Measurements from ENCODE around the gene SRSF9. TPM values are rescaled to one million over a fixed set of nuclear protein-coding genes. Genes with fewer than 3 reads are reported as not detected.
"Not testable (repeated sequence)": the region's sequence is repeated elsewhere in the genome, so short reads cannot be mapped to it uniquely, and the experiment has no call there.

SRSF9 gene
- polyA plus RNA-seq, 2 of the 4 experiments (the other 2 are of a cell fraction): 218 to 306 TPM

DNA sequence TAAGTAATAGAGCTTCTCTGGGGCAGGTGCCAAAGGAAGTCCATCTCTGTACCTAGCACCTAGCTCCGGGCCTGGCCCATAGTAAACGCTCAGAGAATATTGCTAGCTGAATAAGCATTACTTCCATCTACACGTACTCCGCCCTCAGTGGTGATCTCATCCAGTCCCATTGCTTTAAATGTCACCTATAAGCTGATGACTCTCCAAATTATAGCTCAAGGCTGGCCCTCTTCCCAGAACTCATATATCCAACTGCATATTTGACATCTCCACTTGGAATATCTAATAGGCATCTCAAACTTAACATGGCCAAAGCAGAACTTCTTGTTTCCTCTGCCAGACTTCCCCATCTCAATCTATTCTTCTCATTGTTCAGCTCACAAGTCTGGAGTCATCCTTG lies 19.5 kb upstream of the SRSF9 start (continued):
- TF ChIP-seq, protein P1, sequence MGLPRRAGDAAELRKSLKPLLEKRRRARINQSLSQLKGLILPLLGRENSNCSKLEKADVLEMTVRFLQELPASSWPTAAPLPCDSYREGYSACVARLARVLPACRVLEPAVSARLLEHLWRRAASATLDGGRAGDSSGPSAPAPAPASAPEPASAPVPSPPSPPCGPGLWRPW (IDR thresholded peaks at IDR 0.05): no peak
- TF ChIP-seq RARB (CRISPR knock-in tag; IDR thresholded peaks at IDR 0.05) (no peak), ZSCAN20 (CRISPR knock-in tag; IDR thresholded peaks at IDR 0.05) (no peak), USF2 (IDR thresholded peaks at IDR 0.05) (no peak), HMGXB4 (CRISPR knock-in tag; IDR thresholded peaks at IDR 0.05; ENCODE audit: borderline replicate concordance) (no peak)

DNA sequence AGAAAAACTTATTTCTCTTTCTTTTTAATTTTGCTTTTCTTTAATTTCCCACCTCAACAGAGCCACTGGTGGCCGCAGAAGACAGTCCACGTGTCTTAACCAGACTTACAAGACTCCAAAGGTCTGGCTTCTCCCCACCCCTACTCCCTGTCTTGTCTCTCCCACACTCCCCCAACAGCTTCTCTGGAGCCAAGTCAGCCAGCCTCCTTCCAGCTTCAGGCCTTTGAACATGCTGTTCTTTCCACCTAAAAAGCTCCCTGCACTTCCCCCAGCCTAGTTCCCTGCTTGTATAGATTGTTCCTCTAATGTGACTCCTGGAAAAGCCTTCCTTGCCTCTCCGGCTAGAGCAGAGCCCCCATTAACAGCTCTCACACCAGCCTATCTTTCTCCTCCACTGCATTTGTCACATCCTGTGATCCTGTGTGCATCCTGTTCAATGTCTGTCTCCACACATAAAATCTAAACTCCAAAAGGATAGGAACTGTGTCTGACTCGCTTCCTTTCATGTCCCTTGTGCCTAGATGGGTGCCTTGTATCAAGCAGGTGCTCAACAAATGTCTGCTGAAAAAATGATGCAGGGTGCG lies 18.6 kb upstream of the SRSF9 start:
- WGBS (ENCODE audit: missing lambda C conversion rate): 74% methylated on average over 5 of the region's 5 CpGs
- no peak for FAIRE-seq

DNA sequence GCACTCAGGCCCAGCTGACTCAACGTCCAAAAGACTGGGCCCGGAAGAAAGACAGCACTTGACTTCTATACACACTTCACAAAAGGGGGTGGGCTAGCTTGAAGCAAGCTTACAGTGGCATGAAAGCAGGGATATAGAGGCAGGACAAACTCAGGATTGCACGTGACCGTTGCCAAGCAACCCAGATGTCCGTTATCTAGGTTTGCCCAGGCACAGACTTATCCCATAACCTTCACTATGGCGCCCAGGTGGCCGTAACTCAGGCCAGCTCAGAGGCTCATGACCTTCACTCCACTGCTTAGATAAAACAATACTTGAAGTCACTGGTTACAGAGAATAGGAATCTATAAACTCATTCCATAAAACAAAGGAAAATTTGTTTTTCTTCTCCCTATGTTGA lies 18.0 kb upstream of the SRSF9 start:
- H3K4me3 ChIP-seq; FAIRE-seq; H3K4me2 ChIP-seq; ATAC-seq; H3K9me3 ChIP-seq; H3K27ac ChIP-seq; DNase-seq (ENCODE audit: low read depth in 1 of 2, low spot score in 1 of 2); H3K4me1 ChIP-seq; POLR2A ChIA-PET: not testable (repeated sequence)
- 94% methylated on average over 7 of the region's 7 CpGs for WGBS (ENCODE audit: missing lambda C conversion rate)
- CTCF ChIA-PET: interaction anchor here (2.9 kb wide), 1 partner anchor 18 kb away, joined by 10 read pairs; the partner anchor contains the start of gene SRSF9

More for the DNA sequence above, 18.6 kb upstream of the SRSF9 start:
- DNase-seq (ENCODE audit: low read depth in 1 of 2, low spot score in 1 of 2) (no peak), ATAC-seq (no peak)
- Histone ChIP-seq H3K27ac (no peak overlapping the region), H3K4me2 (no peak overlapping the region), H3K4me1 (no peaks in the 10 kb centered on the region), H3K4me3 (no peak overlapping the region), H3K9me3 (no peaks in the 10 kb centered on the region)
- POLR2A ChIA-PET: no interaction called here
- CTCF ChIA-PET: interaction anchor here (0.6 kb wide), 1 partner anchor 574 kb away, joined by 4 read pairs; no protein-coding TSS in a partner anchor
- TF ChIP-seq PHF8 (IDR thresholded peaks at IDR 0.05; ENCODE audit: borderline replicate concordance, low read depth): no peak
- no peak for TF ChIP-seq JUNB (IDR thresholded peaks at IDR 0.05)
- TF ChIP-seq EHMT2 (IDR thresholded peaks at IDR 0.05; ENCODE audit: low read depth): no peak
- TF ChIP-seq POLR2A (IDR thresholded peaks at IDR 0.05; ENCODE audit: low read length): no peak
- TF ChIP-seq CEBPB (IDR thresholded peaks at IDR 0.05): no peak
- TF ChIP-seq, protein P2, sequence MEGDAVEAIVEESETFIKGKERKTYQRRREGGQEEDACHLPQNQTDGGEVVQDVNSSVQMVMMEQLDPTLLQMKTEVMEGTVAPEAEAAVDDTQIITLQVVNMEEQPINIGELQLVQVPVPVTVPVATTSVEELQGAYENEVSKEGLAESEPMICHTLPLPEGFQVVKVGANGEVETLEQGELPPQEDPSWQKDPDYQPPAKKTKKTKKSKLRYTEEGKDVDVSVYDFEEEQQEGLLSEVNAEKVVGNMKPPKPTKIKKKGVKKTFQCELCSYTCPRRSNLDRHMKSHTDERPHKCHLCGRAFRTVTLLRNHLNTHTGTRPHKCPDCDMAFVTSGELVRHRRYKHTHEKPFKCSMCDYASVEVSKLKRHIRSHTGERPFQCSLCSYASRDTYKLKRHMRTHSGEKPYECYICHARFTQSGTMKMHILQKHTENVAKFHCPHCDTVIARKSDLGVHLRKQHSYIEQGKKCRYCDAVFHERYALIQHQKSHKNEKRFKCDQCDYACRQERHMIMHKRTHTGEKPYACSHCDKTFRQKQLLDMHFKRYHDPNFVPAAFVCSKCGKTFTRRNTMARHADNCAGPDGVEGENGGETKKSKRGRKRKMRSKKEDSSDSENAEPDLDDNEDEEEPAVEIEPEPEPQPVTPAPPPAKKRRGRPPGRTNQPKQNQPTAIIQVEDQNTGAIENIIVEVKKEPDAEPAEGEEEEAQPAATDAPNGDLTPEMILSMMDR (IDR thresholded peaks at IDR 0.05): no peak
- no peak for TF ChIP-seq CBX8 (IDR thresholded peaks at IDR 0.05)
- no peak for TF ChIP-seq HOXB13 (CRISPR knock-in tag; IDR thresholded peaks at IDR 0.05; ENCODE audit: low read depth)
- no peak for TF ChIP-seq NFE2L2 (conservative IDR thresholded peaks at IDR 0.05; ENCODE audit: low read length)
- TF ChIP-seq KDM5A (IDR thresholded peaks at IDR 0.05): no peak
- no peak for TF ChIP-seq MYC (IDR thresholded peaks at IDR 0.05; ENCODE audit: borderline replicate concordance, low read length)
- TF ChIP-seq EHF (CRISPR knock-in tag; IDR thresholded peaks at IDR 0.05): no peak
- TF ChIP-seq, protein P3, sequence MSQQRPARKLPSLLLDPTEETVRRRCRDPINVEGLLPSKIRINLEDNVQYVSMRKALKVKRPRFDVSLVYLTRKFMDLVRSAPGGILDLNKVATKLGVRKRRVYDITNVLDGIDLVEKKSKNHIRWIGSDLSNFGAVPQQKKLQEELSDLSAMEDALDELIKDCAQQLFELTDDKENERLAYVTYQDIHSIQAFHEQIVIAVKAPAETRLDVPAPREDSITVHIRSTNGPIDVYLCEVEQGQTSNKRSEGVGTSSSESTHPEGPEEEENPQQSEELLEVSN (IDR thresholded peaks at IDR 0.05; ENCODE audit: borderline replicate concordance, low read depth): no peak
- no peak for TF ChIP-seq MAFK (IDR thresholded peaks at IDR 0.05; ENCODE audit: partially characterized antibody)
- TF ChIP-seq FOXS1 (CRISPR knock-in tag; IDR thresholded peaks at IDR 0.05): no peak
- no peak for TF ChIP-seq USF2 (IDR thresholded peaks at IDR 0.05)
- TF ChIP-seq TFCP2L1 (CRISPR knock-in tag; IDR thresholded peaks at IDR 0.05): no peak
- TF ChIP-seq ZC3H11A (IDR thresholded peaks at IDR 0.05): no peak
